ENCODE results near the gene LRRC47. TPM values are rescaled to one million over a fixed set of nuclear protein-coding genes. Genes with fewer than 3 reads are reported as not detected.

LRRC47 gene
- total RNA-seq, 3 donors from 2014 or later = 31.5 to 34.2 (median 34.2) TPM

- Histone ChIP-seq H3K4me3 (no peak overlapping the region), H3K9me3 (no peaks in the 10 kb centered on the region), H3K4me1 (no peaks in the 10 kb centered on the region), H3K27me3 (no peaks in the 10 kb centered on the region), H3K27ac (no peak overlapping the region), H3K36me3 (peaks cover 8% of the 10 kb centered on the region)
- no peak for DNase-seq (ENCODE audit: low spot score in 2 of 2)
- no peak for TF ChIP-seq POLR2A (IDR thresholded peaks at IDR 0.05)
- no peak for TF ChIP-seq POLR2AphosphoS5 (IDR thresholded peaks at IDR 0.05)
- no peak for TF ChIP-seq CTCF (IDR thresholded peaks at IDR 0.05)
- intact Hi-C loops (cut with DNase I; ENCODE audit: low total_unique reads) = no loop called here
Measured at GRCh38 chr1:3745071-3745470, 51.2 kb downstream of the LRRC47 start.

- no peaks in the 10 kb centered on the region for H3K4me1 ChIP-seq
- intact Hi-C loops (cut with DNase I; ENCODE audit: low total_unique reads) = no loop called here
- TF ChIP-seq POLR2A (IDR thresholded peaks at IDR 0.05) (no peak), CTCF (IDR thresholded peaks at IDR 0.05) (no peak), POLR2AphosphoS5 (IDR thresholded peaks at IDR 0.05) (no peak)
- peaks cover 8% of the 10 kb centered on the region for H3K36me3 ChIP-seq
- DNase-seq (ENCODE audit: low spot score in 2 of 2) = no peak
- H3K27ac ChIP-seq = no peak overlapping the region
- no peaks in the 10 kb centered on the region for H3K27me3 ChIP-seq
- H3K4me3 ChIP-seq = no peak overlapping the region
- no peaks in the 10 kb centered on the region for H3K9me3 ChIP-seq
Measured at GRCh38 chr1:3744646-3745045, 51.7 kb downstream of the LRRC47 start.

GRCh38 chr1:3743826-3744225 lies 52.5 kb downstream of the LRRC47 start:
- H3K27me3 ChIP-seq = no peaks in the 10 kb centered on the region
- peaks cover 8% of the 10 kb centered on the region for H3K36me3 ChIP-seq
- H3K4me1 ChIP-seq = no peaks in the 10 kb centered on the region
- intact Hi-C loops (cut with DNase I; ENCODE audit: low total_unique reads) = no loop called here
- no peak for DNase-seq (ENCODE audit: low spot score in 2 of 2)
- H3K4me3 ChIP-seq = no peak overlapping the region
- no peak overlapping the region for H3K27ac ChIP-seq
- no peaks in the 10 kb centered on the region for H3K9me3 ChIP-seq
- no peak for TF ChIP-seq CTCF (IDR thresholded peaks at IDR 0.05)

GRCh38 chr1:3743421-3743820 lies 52.9 kb downstream of the LRRC47 start:
- H3K27ac ChIP-seq = no peak overlapping the region
- DNase-seq (ENCODE audit: low spot score in 2 of 2) = no peak
- H3K4me1 ChIP-seq = no peaks in the 10 kb centered on the region
- no peak for TF ChIP-seq POLR2AphosphoS5 (IDR thresholded peaks at IDR 0.05)
- TF ChIP-seq POLR2A (IDR thresholded peaks at IDR 0.05) = no peak
- TF ChIP-seq CTCF (IDR thresholded peaks at IDR 0.05) = no peak
- H3K4me3 ChIP-seq = no peak overlapping the region
- intact Hi-C loops (cut with DNase I; ENCODE audit: low total_unique reads) = no loop called here
- H3K9me3 ChIP-seq = no peaks in the 10 kb centered on the region
- H3K36me3 ChIP-seq = peaks cover 8% of the 10 kb centered on the region
- no peaks in the 10 kb centered on the region for H3K27me3 ChIP-seq

GRCh38 chr1:3742439-3743298 lies 53.6 kb downstream of the LRRC47 start:
- Histone ChIP-seq H3K27me3 (no peaks in the 10 kb centered on the region), H3K27ac (no peak overlapping the region), H3K9me3 (no peaks in the 10 kb centered on the region), H3K4me3 (no peak overlapping the region), H3K4me1 (no peaks in the 10 kb centered on the region), H3K36me3 (peaks cover 8% of the 10 kb centered on the region)
- DNase-seq (ENCODE audit: low spot score in 2 of 2) = no peak
- TF ChIP-seq CTCF (IDR thresholded peaks at IDR 0.05) (no peak), POLR2AphosphoS5 (IDR thresholded peaks at IDR 0.05) (no peak), POLR2A (IDR thresholded peaks at IDR 0.05) (no peak)
- intact Hi-C loops (cut with DNase I; ENCODE audit: low total_unique reads) = no loop called here
